ENCODE data around the gene AFF3. TPM values are rescaled to one million over a fixed set of nuclear protein-coding genes. Genes with fewer than 3 reads are reported as not detected.

Gene AFF3
- total and polyA plus RNA-seq, 4 experiments from 2014 or later, result 0.63 to 4.6 (median 3.6) TPM

DNA sequence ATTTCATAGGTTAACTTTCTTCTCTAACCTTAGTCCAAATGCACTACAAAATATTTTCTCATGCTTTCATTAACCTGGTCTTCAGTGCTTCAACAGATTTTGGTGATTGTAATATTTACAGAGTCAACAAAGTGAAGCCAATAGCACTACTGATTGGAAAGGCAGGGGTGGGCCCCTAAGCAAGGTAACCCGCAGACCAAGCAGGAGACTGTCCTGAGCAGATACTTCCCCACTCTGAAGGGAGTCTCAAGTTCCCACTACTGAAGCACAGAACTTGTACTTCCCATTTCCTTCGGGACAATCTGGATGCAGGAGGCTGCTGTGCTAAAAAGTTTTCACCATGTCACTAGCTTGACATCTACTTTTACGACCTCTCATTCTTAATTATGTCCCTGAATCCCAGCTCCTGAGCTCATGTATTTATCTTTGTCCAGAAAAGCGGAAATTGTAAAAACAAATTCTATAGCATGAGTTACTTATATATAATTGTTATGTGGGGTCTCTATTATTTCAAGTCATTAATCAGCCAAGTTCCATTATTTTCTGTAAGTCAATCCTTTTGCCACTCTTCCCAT is 341.0 kb downstream of the AFF3 start:
- Histone ChIP-seq H3K27ac (ENCODE audit: low read depth, low read length) (no peak overlapping the region), H3K27me3 (ENCODE audit: insufficient read depth, low read length) (no peaks in the 10 kb centered on the region), H3K4me1 (ENCODE audit: insufficient read depth, low read length) (no peaks in the 10 kb centered on the region), H3K36me3 (ENCODE audit: insufficient read depth, low read length) (no peaks in the 10 kb centered on the region), H3K9me3 (ENCODE audit: control insufficient read depth in 1 of 2, low read length in 2 of 2) (no peaks in the 10 kb centered on the region), H3K4me3 (ENCODE audit: low read length in 2 of 2) (no peak overlapping the region)
- ChIA-PET CTCF (ENCODE audit: partially characterized antibody) (no interaction called here), POLR2A (ENCODE audit: partially characterized antibody) (no interaction called here)
- H3K36me3 Mint-ChIP-seq, result peaks cover 0 to 7% of the 10 kb centered on the region in 2 donors
- peaks cover 2 to 5% of the 10 kb centered on the region in 2 donors for H3K27me3 Mint-ChIP-seq
- intact Hi-C loops (cut with micrococcal nuclease), result no loop called here
- no peak for DNase-seq
- no peak overlapping the region for H3K27ac Mint-ChIP-seq
- H3K9me3 Mint-ChIP-seq, result peaks cover 0 to 18% (median 9%) of the 10 kb centered on the region in 8 donors
- no peaks in the 10 kb centered on the region for H3K4me1 Mint-ChIP-seq
- no peak overlapping the region for H3K4me3 Mint-ChIP-seq

DNA sequence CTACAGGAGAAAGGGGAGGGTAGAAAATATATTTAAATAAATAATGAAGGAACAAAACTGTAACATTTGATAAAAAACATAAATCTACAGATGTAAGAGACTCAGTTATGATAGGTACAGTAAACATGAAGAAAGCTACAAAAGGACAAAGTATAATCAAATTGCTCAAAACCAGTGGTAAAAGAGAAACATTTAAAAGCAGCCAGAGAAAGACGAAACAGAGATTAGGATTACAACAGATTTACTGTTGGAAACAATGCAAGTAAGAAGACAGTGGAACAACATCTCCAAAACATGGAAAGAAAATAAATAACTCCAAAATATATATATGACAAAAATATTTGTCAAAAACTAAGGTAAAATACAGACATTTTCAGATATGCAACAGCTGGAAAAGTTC is 344.9 kb downstream of the AFF3 start:
- Histone ChIP-seq H3K27ac (ENCODE audit: low read depth, low read length) (no peak overlapping the region), H3K36me3 (ENCODE audit: insufficient read depth, low read length) (no peaks in the 10 kb centered on the region), H3K9me3 (ENCODE audit: control insufficient read depth in 1 of 2, low read length in 2 of 2) (no peaks in the 10 kb centered on the region), H3K27me3 (ENCODE audit: insufficient read depth, low read length) (no peaks in the 10 kb centered on the region), H3K4me1 (ENCODE audit: insufficient read depth, low read length) (no peaks in the 10 kb centered on the region), H3K4me3 (ENCODE audit: low read length in 2 of 2) (no peak overlapping the region)
- CTCF ChIA-PET (ENCODE audit: partially characterized antibody), result no interaction called here
- H3K27ac Mint-ChIP-seq, result no peak overlapping the region
- intact Hi-C loops (cut with micrococcal nuclease), result no loop called here
- no peak overlapping the region for H3K4me3 Mint-ChIP-seq
- DNase-seq, result no peak
- POLR2A ChIA-PET (ENCODE audit: partially characterized antibody), result no interaction called here
- H3K36me3 Mint-ChIP-seq, result peaks cover 0 to 7% of the 10 kb centered on the region in 2 donors
- H3K9me3 Mint-ChIP-seq, result peaks cover 0 to 21% (median 10%) of the 10 kb centered on the region in 8 donors
- peaks cover 5% of the 10 kb centered on the region in 2 donors for H3K27me3 Mint-ChIP-seq
- no peaks in the 10 kb centered on the region for H3K4me1 Mint-ChIP-seq

DNA sequence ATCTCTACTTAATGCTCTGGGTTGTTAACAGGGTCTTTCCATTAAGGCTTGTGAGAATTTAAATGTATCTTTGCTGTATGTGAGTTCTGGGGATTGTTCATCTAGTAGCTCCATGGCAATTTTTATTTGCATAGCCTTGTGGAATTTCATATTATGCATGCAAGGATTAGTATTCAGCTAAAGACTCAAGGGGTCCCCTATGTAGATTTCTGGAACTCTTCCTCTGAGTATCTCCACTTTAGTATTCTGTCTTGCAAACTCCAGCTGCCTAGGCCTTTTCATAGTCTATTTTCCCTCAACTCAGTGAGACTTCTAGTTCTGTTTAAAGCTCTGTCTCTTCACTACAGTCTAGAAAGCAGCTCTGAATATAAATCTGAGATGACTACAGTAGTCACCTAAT is 348.0 kb downstream of the AFF3 start:
- intact Hi-C loops (cut with micrococcal nuclease), result no loop called here
- no peak overlapping the region for H3K27ac Mint-ChIP-seq
- Histone ChIP-seq H3K4me1 (ENCODE audit: insufficient read depth, low read length) (no peaks in the 10 kb centered on the region), H3K27ac (ENCODE audit: low read depth, low read length) (no peak overlapping the region), H3K4me3 (ENCODE audit: low read length in 2 of 2) (no peak overlapping the region), H3K36me3 (ENCODE audit: insufficient read depth, low read length) (no peaks in the 10 kb centered on the region), H3K9me3 (ENCODE audit: control insufficient read depth in 1 of 2, low read length in 2 of 2) (no peaks in the 10 kb centered on the region), H3K27me3 (ENCODE audit: insufficient read depth, low read length) (no peaks in the 10 kb centered on the region)
- H3K36me3 Mint-ChIP-seq, result peaks cover 0 to 7% of the 10 kb centered on the region in 2 donors
- H3K27me3 Mint-ChIP-seq, result peaks cover 4 to 5% of the 10 kb centered on the region in 2 donors
- DNase-seq, result no peak
- peaks cover 0 to 21% (median 10%) of the 10 kb centered on the region in 8 donors for H3K9me3 Mint-ChIP-seq
- POLR2A ChIA-PET (ENCODE audit: partially characterized antibody), result no interaction called here
- H3K4me3 Mint-ChIP-seq, result no peak overlapping the region
- H3K4me1 Mint-ChIP-seq, result no peaks in the 10 kb centered on the region
- CTCF ChIA-PET (ENCODE audit: partially characterized antibody), result no interaction called here

DNA sequence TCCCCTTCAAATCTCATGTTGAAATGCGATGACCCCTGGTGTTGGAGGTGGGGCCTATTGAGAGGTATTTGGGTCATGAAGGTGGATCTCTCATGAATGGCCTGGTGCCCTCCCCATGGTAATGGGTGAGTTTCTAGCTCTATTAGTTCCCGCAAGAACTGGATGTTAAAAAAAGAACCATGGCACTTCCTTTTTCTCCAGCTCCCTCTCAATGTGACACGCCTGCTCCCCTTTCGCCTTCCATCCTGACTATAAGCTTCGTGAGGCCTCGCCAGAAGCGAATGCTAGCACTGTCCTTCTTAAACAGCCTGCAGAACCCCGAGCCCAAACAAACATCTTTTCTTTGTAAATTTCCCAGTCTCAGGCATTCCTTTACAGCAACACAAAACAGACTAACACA is 349.4 kb downstream of the AFF3 start:
- peaks cover 0 to 7% of the 10 kb centered on the region in 2 donors for H3K36me3 Mint-ChIP-seq
- DNase-seq, result no peak
- intact Hi-C loops (cut with micrococcal nuclease), result no loop called here
- ChIA-PET CTCF (ENCODE audit: partially characterized antibody) (no interaction called here), POLR2A (ENCODE audit: partially characterized antibody) (no interaction called here)
- no peak overlapping the region for H3K4me3 Mint-ChIP-seq
- no peak overlapping the region for H3K4me3 ChIP-seq (ENCODE audit: low read length in 2 of 2)
- H3K27me3 ChIP-seq (ENCODE audit: insufficient read depth, low read length), result no peaks in the 10 kb centered on the region
- no peaks in the 10 kb centered on the region for H3K9me3 ChIP-seq (ENCODE audit: control insufficient read depth in 1 of 2, low read length in 2 of 2)
- no peaks in the 10 kb centered on the region for H3K36me3 ChIP-seq (ENCODE audit: insufficient read depth, low read length)
- no peaks in the 10 kb centered on the region for H3K4me1 Mint-ChIP-seq
- peaks cover 0 to 20% (median 9%) of the 10 kb centered on the region in 8 donors for H3K9me3 Mint-ChIP-seq
- H3K27me3 Mint-ChIP-seq, result peaks cover 4% of the 10 kb centered on the region in 2 donors
- H3K4me1 ChIP-seq (ENCODE audit: insufficient read depth, low read length), result no peaks in the 10 kb centered on the region
- no peak overlapping the region for H3K27ac Mint-ChIP-seq
- H3K27ac ChIP-seq (ENCODE audit: low read depth, low read length), result no peak overlapping the region

DNA sequence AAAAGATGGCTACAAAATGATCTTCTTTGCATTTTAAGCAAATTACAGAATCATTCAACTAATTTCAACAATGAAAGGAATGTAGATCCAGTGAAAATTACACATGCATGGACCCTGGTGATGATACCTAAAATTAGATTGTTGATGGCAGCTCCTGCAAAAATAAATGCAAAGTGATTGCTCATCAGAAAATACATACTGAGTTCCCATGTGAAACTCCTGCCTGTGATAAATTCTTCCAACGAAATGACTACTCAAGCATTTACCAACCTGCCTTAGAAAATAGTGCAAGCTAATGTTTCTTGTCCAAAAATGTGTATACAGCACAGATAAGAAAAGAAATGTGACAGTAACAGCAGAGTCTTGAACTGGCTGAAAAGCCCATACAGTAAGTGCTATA is 352.5 kb downstream of the AFF3 start:
- Histone ChIP-seq H3K4me3 (ENCODE audit: low read length in 2 of 2) (no peak overlapping the region), H3K4me1 (ENCODE audit: insufficient read depth, low read length) (no peaks in the 10 kb centered on the region), H3K36me3 (ENCODE audit: insufficient read depth, low read length) (no peaks in the 10 kb centered on the region), H3K27ac (ENCODE audit: low read depth, low read length) (no peak overlapping the region), H3K27me3 (ENCODE audit: insufficient read depth, low read length) (no peaks in the 10 kb centered on the region), H3K9me3 (ENCODE audit: control insufficient read depth in 1 of 2, low read length in 2 of 2) (no peaks in the 10 kb centered on the region)
- no peak overlapping the region for H3K27ac Mint-ChIP-seq
- CTCF ChIA-PET (ENCODE audit: partially characterized antibody), result no interaction called here
- H3K9me3 Mint-ChIP-seq, result no peaks in the 10 kb centered on the region
- POLR2A ChIA-PET (ENCODE audit: partially characterized antibody), result no interaction called here
- H3K4me1 Mint-ChIP-seq, result no peaks in the 10 kb centered on the region
- no peak overlapping the region for H3K4me3 Mint-ChIP-seq
- no peak for DNase-seq
- intact Hi-C loops (cut with micrococcal nuclease), result no loop called here
- H3K27me3 Mint-ChIP-seq, result peaks cover under 1 to 1% of the 10 kb centered on the region in 2 donors
- H3K36me3 Mint-ChIP-seq, result no peaks in the 10 kb centered on the region

DNA sequence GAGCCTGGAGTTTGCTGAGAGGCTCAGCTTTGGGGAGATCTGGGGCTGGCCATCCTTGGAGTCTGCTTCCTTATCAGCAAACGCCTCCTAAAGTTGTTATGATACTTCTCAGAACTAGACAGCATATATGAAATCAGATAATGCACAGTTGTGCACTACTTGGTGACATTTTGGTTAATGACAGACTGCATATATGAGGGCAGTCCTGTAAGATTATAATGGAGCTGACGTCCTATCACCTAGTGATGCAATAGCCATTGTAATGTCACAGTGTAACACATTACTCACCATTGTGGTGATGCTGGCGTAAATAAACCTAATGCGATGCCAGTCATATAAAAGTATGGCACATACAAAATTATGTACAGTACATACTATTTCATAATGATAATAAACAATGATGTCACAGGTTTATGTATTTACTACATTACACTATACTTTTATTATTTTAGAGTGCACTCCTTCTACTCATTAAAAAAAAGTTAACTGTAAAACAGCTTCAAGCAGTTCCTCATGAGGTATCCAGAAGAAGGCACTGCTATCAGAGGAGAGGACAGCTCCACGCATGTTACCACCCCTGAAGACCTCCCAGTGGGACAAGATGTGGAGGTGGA is 354.5 kb downstream of the AFF3 start:
- Mint-ChIP-seq H3K4me1 (no peaks in the 10 kb centered on the region), H3K9me3 (no peaks in the 10 kb centered on the region), H3K27ac (no peak overlapping the region), H3K27me3 (no peaks in the 10 kb centered on the region), H3K4me3 (no peak overlapping the region), H3K36me3 (no peaks in the 10 kb centered on the region)
- DNase-seq, result no peak
- intact Hi-C loops (cut with micrococcal nuclease), result no loop called here
- ChIA-PET CTCF (ENCODE audit: partially characterized antibody) (no interaction called here), POLR2A (ENCODE audit: partially characterized antibody) (no interaction called here)
- H3K27ac ChIP-seq (ENCODE audit: low read depth, low read length), result no peak overlapping the region
- H3K4me1 ChIP-seq (ENCODE audit: insufficient read depth, low read length), result no peaks in the 10 kb centered on the region
- H3K27me3 ChIP-seq (ENCODE audit: insufficient read depth, low read length), result no peaks in the 10 kb centered on the region
- no peaks in the 10 kb centered on the region for H3K36me3 ChIP-seq (ENCODE audit: insufficient read depth, low read length)
- H3K9me3 ChIP-seq (ENCODE audit: control insufficient read depth in 1 of 2, low read length in 2 of 2), result no peaks in the 10 kb centered on the region
- no peak overlapping the region for H3K4me3 ChIP-seq (ENCODE audit: low read length in 2 of 2)

DNA sequence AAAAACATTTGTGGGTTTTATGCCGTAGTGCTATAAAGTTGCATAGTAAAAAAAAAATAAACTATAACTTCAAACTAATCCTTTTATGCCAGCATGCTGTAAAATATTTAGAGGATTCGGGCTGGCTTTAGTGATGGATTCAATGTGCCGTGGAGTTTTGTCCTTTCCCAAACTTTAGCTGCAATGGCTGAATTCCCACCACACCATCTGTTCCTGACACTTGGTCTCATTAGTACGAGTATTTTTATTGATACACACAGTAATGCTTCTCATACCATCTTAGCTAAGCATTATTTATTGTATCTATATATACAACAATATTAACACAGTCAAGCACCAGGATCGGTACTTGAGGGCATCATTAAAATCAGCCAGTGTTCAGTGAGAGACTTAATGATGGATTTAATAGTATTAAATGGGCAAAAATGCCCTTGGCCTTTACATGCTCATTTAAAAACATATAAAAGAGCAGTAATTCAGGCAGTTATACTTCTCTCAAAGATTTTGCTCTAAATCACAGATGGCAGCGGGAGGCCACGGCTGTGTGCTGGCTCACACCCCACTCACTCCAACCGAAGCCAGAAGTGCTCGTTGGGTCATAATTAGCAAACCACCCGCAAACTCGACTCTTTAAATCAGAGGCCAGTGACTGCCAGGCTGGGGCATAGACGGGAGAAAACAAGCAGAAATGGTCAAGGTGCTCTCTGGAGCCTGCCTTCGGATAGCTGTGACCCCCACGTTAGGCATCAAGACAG is 355.6 kb downstream of the AFF3 start:
- ChIA-PET CTCF (ENCODE audit: partially characterized antibody) (no interaction called here), POLR2A (ENCODE audit: partially characterized antibody) (no interaction called here)
- Histone ChIP-seq H3K4me1 (ENCODE audit: insufficient read depth, low read length) (no peaks in the 10 kb centered on the region), H3K27me3 (ENCODE audit: insufficient read depth, low read length) (no peaks in the 10 kb centered on the region), H3K27ac (ENCODE audit: low read depth, low read length) (no peak overlapping the region), H3K36me3 (ENCODE audit: insufficient read depth, low read length) (no peaks in the 10 kb centered on the region), H3K4me3 (ENCODE audit: low read length in 2 of 2) (no peak overlapping the region), H3K9me3 (ENCODE audit: control insufficient read depth in 1 of 2, low read length in 2 of 2) (no peaks in the 10 kb centered on the region)
- Mint-ChIP-seq H3K9me3 (no peaks in the 10 kb centered on the region), H3K4me1 (no peaks in the 10 kb centered on the region), H3K36me3 (no peaks in the 10 kb centered on the region), H3K27me3 (no peaks in the 10 kb centered on the region), H3K27ac (no peak overlapping the region), H3K4me3 (no peak overlapping the region)
- intact Hi-C loops (cut with micrococcal nuclease), result no loop called here
- DNase-seq, result no peak

Measured in CD4-positive, alpha-beta memory T cell (primary cell).